HepG2 (cell line): Measurements from ENCODE around the gene RASGRP1. TPM values are rescaled to one million over a fixed set of nuclear protein-coding genes. Genes with fewer than 3 reads are reported as not detected.
A peak's percentile ranks its signal among the peaks of the same experiment; 100 is the strongest.

Experiments used
- AHR ChIP-seq: IDR thresholded peaks from 2 replicates; pipeline ENCODE4 v1.6.1; 2018; ENCODE audit warnings: missing genetic modification reagents, missing compliant biosample characterization
- ARNT ChIP-seq: fragments of 450-650 bp; IDR thresholded peaks from 2 replicates; pipeline ENCODE4 v1.6.1; 2017
- CBX1 ChIP-seq: IDR thresholded peaks from one replicate; pipeline ENCODE4 v1.6.1; 2016; ENCODE audit warnings: antibody characterized with exemption, low read depth
- CHD2 ChIP-seq: IDR thresholded peaks from 2 replicates; pipeline ENCODE4 v1.6.1; 2011; ENCODE audit warnings: low read depth, low read length, improper control_type of control experiment
- DMAP1 ChIP-seq: IDR thresholded peaks from 2 replicates; pipeline ENCODE4 v1.6.1; 2016
- GATA4 ChIP-seq: sonication (generic); IDR thresholded peaks from 2 replicates; pipeline ENCODE4 v1.6.1; 2016; ENCODE audit warnings: antibody characterized with exemption, low read depth, borderline replicate concordance
- GZF1 ChIP-seq: sonication (generic); formaldehyde crosslinking; IDR thresholded peaks from 2 replicates; pipeline ENCODE4 v1.5.1; 2020; ENCODE audit warnings: mild to moderate bottlenecking, missing genetic modification reagents
- HOXD1 ChIP-seq: sonication (generic); formaldehyde crosslinking; IDR thresholded peaks from 2 replicates; pipeline ENCODE4 v1.5.0; 2020; ENCODE audit warnings: missing genetic modification reagents
- KLF11 ChIP-seq: IDR thresholded peaks from 2 replicates; pipeline ENCODE4 v1.6.1; 2016; ENCODE audit warnings: missing compliant biosample characterization
- MATR3 ChIP-seq: sonication (generic); formaldehyde crosslinking; IDR thresholded peaks from 2 replicates; pipeline ENCODE4 v1.4.0; 2020; ENCODE audit warnings: missing genetic modification reagents
- MTA3 ChIP-seq: sonication (generic); formaldehyde crosslinking; IDR thresholded peaks from 2 replicates; pipeline ENCODE4 v1.4.0; 2020; ENCODE audit warnings: missing genetic modification reagents
- REXO4 ChIP-seq: sonication (generic); formaldehyde crosslinking; IDR thresholded peaks from 2 replicates; pipeline ENCODE4 v1.8.0; 2022; ENCODE audit warnings: missing genetic modification reagents, mild to moderate bottlenecking, borderline replicate concordance
- SRSF9 ChIP-seq: fragments of 200-400 bp; formaldehyde crosslinking; IDR thresholded peaks from 2 replicates; pipeline ENCODE4 v1.6.1; 2018; ENCODE audit warnings: borderline replicate concordance, mild to moderate bottlenecking, low read depth, low read length; ENCODE audit not compliant: insufficient read depth, poor library complexity, severe bottlenecking
- TAF15 ChIP-seq: fragments of 200-400 bp; formaldehyde crosslinking; IDR thresholded peaks from one replicate; pipeline ENCODE4 v1.6.1; 2018; ENCODE audit warnings: mild to moderate bottlenecking, low read depth, low read length; ENCODE audit not compliant: poor library complexity, severe bottlenecking
- TOE1 ChIP-seq: sonication (generic); formaldehyde crosslinking; IDR thresholded peaks from 2 replicates; pipeline ENCODE4 v1.4.0; 2020; ENCODE audit warnings: mild to moderate bottlenecking, missing genetic modification reagents
- ZFP36L1 ChIP-seq: sonication (generic); formaldehyde crosslinking; IDR thresholded peaks from 2 replicates; pipeline ENCODE4 v1.8.0; 2022; ENCODE audit warnings: mild to moderate bottlenecking, missing genetic modification reagents, moderate library complexity
- ZFP82 ChIP-seq: sonication (generic); formaldehyde crosslinking; IDR thresholded peaks from 2 replicates; pipeline ENCODE4 v1.5.1; 2020; ENCODE audit warnings: mild to moderate bottlenecking, missing genetic modification reagents, borderline replicate concordance
- ZNF333 ChIP-seq: sonication (generic); formaldehyde crosslinking; IDR thresholded peaks from 2 replicates; pipeline ENCODE4 v1.4.0; 2020; ENCODE audit warnings: mild to moderate bottlenecking, missing genetic modification reagents, borderline replicate concordance
- ZNF644 ChIP-seq: IDR thresholded peaks from 2 replicates; pipeline ENCODE4 v1.6.1; 2016; ENCODE audit warnings: low read depth
- ZNF766 ChIP-seq: sonication (generic); formaldehyde crosslinking; IDR thresholded peaks from 2 replicates; pipeline ENCODE4 v1.5.0; 2020; ENCODE audit warnings: missing genetic modification reagents, borderline replicate concordance
- ZNF83 ChIP-seq: sonication (generic); formaldehyde crosslinking; IDR thresholded peaks from 2 replicates; pipeline ENCODE4 v1.4.0; 2020; ENCODE audit warnings: missing genetic modification reagents, mild to moderate bottlenecking, borderline replicate concordance
- polyA plus RNA-seq, 8 experiments: library from polyadenylated mRNA; depleted of rRNA in 3 of 8; stranded (reverse) in 7 of 8; unstranded in 1 of 8; fragments of >200 nt; fragmentation: Illumina TruSeq in 4 of 8; extraction: Trizol in 4 of 8; gene quantifications; 2 replicates each; pipeline versions ENCODE4 v1.2.1 to v1.2.3, GENCODE V29; 2011 to 2016; ENCODE audit warnings: low read depth in 4 of 8, missing spikeins in 1 of 8, mixed read lengths in 1 of 8; ENCODE audit not compliant: insufficient read depth in 1 of 8
- total RNA-seq, 5 experiments: library from RNA; depleted of rRNA; stranded (reverse); fragments of >200 nt; fragmentation: Illumina TruSeq; extraction: Trizol; gene quantifications; 2 replicates each; pipeline ENCODE4 v1.2.3, GENCODE V29; 2016; ENCODE audit warnings: low read depth in 1 of 5
- TF ChIP-seq, protein P1 (sequence below): sonication (generic); formaldehyde crosslinking; IDR thresholded peaks from 2 replicates; pipeline ENCODE4 v1.8.1; 2023; ENCODE audit warnings: mild to moderate bottlenecking, inconsistent platforms, moderate library complexity, missing genetic modification reagents, borderline replicate concordance
- TF ChIP-seq, protein P2 (sequence below): IDR thresholded peaks from 2 replicates; pipeline ENCODE4 v1.6.1; 2016; ENCODE audit warnings: mild to moderate bottlenecking, missing biosample characterization, missing genetic modification reagents
- TF ChIP-seq, protein P3 (sequence below), 2 experiments: IDR thresholded peaks; 2 replicates each; pipeline ENCODE4 v1.6.1; 2011 to 2012; ENCODE audit warnings: low read length in 2 of 2, borderline replicate concordance in 1 of 2, low read depth in 1 of 2, mild to moderate bottlenecking in 1 of 2, moderate library complexity in 1 of 2

RASGRP1 gene
- total and polyA plus RNA-seq, 2 of the 13 experiments (the other 11 are each of a cell fraction or from before 2014, with no cell fraction given): 0.07 TPM; not detected in 1

DNA sequence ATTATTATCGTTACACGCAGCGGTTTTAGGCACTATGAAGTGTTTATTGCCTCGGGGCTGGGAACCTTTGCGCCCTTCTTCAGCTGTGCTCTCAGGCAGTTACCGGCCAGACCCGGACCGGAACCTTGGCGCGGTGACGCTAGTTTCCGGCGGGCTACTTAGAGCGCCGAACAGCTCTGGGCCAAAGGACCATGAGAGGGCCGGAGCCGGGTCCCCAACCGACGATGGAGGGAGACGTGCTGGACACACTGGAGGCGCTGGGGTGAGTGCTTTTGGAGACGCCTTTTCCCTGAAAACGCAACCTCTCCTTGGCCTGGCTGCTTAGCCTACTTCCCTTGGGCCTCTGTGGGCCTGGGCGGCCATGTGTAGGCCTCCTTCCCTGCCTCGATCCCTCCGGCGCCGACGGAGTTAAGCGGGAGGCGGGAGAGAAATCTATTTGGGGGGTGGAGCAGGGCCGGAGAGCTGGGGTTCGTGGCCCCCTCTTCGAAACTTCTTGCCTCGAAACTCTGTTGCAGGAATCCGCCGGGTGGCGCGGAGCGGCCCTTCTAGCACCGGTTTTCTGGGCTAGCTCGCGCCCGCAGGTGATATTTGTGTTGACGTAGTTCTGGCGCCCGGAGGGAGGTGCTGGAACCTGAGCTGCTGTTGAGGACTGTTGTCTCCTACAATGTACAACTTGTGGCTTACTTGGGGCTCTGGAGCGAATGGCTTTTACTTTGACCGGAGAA lies 110.5 kb downstream of the RASGRP1 start, which contains the start of gene FAM98B (continued):
- TF ChIP-seq MATR3 (CRISPR knock-in tag) (no peak), ZFP82 (CRISPR knock-in tag) (no peak), REXO4 (CRISPR knock-in tag) (peak; percentile 72; the same call in 1 of the 2 replicates), DMAP1 (peak; percentile 85), CHD2 (no peak), ZNF333 (CRISPR knock-in tag) (no peak; the same call in 1 of the 2 replicates), CBX1 (peak; percentile 94), SRSF9 (no peak), GZF1 (CRISPR knock-in tag) (no peak; the same call in 1 of the 2 replicates), ARNT (no peak), ZNF83 (CRISPR knock-in tag) (no peak), TOE1 (CRISPR knock-in tag) (no peak), GATA4 (no peak), ZNF766 (CRISPR knock-in tag) (peak; percentile 83; the same call in 1 of the 2 replicates), TAF15 (peak; percentile 42), KLF11 (CRISPR knock-in tag) (no peak), ZFP36L1 (CRISPR knock-in tag) (peak; percentile 74), HOXD1 (CRISPR knock-in tag) (no peak), MTA3 (CRISPR knock-in tag) (no peak), ZNF644 (peak; percentile 76), AHR (CRISPR knock-in tag) (peak; percentile 93)
- TF ChIP-seq, protein P1, sequence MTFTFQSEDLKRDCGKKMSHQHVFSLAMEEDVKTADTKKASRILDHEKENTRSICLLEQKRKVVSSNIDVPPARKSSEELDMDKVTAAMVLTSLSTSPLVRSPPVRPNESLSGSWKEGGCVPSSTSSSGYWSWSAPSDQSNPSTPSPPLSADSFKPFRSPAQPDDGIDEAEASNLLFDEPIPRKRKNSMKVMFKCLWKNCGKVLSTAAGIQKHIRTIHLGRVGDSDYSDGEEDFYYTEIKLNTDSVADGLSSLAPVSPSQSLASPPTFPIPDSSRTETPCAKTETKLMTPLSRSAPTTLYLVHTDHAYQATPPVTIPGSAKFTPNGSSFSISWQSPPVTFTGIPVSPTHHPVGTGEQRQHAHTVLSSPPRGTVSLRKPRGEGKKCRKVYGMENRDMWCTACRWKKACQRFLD (CRISPR knock-in tag): peak; percentile 75; the same call in 1 of the 2 replicates
- TF ChIP-seq, protein P2, sequence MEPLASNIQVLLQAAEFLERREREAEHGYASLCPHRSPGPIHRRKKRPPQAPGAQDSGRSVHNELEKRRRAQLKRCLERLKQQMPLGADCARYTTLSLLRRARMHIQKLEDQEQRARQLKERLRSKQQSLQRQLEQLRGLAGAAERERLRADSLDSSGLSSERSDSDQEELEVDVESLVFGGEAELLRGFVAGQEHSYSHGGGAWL (CRISPR knock-in tag): peak; percentile 37; the same call in 1 of the 2 replicates
- TF ChIP-seq, protein P3, sequence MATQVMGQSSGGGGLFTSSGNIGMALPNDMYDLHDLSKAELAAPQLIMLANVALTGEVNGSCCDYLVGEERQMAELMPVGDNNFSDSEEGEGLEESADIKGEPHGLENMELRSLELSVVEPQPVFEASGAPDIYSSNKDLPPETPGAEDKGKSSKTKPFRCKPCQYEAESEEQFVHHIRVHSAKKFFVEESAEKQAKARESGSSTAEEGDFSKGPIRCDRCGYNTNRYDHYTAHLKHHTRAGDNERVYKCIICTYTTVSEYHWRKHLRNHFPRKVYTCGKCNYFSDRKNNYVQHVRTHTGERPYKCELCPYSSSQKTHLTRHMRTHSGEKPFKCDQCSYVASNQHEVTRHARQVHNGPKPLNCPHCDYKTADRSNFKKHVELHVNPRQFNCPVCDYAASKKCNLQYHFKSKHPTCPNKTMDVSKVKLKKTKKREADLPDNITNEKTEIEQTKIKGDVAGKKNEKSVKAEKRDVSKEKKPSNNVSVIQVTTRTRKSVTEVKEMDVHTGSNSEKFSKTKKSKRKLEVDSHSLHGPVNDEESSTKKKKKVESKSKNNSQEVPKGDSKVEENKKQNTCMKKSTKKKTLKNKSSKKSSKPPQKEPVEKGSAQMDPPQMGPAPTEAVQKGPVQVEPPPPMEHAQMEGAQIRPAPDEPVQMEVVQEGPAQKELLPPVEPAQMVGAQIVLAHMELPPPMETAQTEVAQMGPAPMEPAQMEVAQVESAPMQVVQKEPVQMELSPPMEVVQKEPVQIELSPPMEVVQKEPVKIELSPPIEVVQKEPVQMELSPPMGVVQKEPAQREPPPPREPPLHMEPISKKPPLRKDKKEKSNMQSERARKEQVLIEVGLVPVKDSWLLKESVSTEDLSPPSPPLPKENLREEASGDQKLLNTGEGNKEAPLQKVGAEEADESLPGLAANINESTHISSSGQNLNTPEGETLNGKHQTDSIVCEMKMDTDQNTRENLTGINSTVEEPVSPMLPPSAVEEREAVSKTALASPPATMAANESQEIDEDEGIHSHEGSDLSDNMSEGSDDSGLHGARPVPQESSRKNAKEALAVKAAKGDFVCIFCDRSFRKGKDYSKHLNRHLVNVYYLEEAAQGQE (IDR thresholded peaks at IDR 0.05; ENCODE audit: borderline replicate concordance in 1 of 2, low read depth in 1 of 2, low read length in 2 of 2): peak in 1 of 2 experiments; percentile 62; a peak in 1 of 4 replicates
